Tibial artery (tissue), 4 donors: Measurements from ENCODE around the gene GAS2L3.

Source experiments
- DNase-seq, 2 donors: peaks; one replicate each; pipeline ENCODE4 v3.0.0-alpha.2; 2019
- H3K27ac ChIP-seq, 2 donors: fragments of 200-600 bp; sonication (generic) in 1 of 2; 1 replicate in 1 of 2; 2 replicates in 1 of 2; pipeline ENCODE4 v1.5.1; 2018 to 2019; ENCODE audit warnings: mild to moderate bottlenecking in 1 of 2
- H3K27me3 ChIP-seq, 2 donors: fragments of 200-600 bp; sonication (generic) in 1 of 2; one replicate each; pipeline versions ENCODE4 v1.5.1 to v1.6.0; 2016 to 2019
- H3K36me3 ChIP-seq, 3 donors: fragments of 200-600 bp; sonication (generic) in 2 of 3; one replicate each; pipeline ENCODE4 v1.5.1; 2016 to 2019; ENCODE audit warnings: mild to moderate bottlenecking in 2 of 3
- H3K4me1 ChIP-seq, 4 donors: fragments of 200-600 bp; sonication (generic) in 2 of 4; 1 replicate in 3 of 4; 2 replicates in 1 of 4; pipeline ENCODE4 v1.5.1; 2016 to 2019
- H3K4me3 ChIP-seq, 2 donors: fragments of 200-600 bp; sonication (generic) in 1 of 2; 1 replicate in 1 of 2; 2 replicates in 1 of 2; pipeline ENCODE4 v1.5.1; 2018 to 2019; ENCODE audit warnings: mild to moderate bottlenecking in 2 of 2
- H3K9me3 ChIP-seq, 3 donors: fragments of 200-600 bp; sonication (generic) in 1 of 3; one replicate each; pipeline ENCODE4 v1.5.1; 2016 to 2019
- intact Hi-C: fragments of 100-400 bp; cut with DNase I; formaldehyde crosslinking; loops from one replicate; pipeline ENCODE4 v1.15.0; 2023; ENCODE audit warnings: low total_unique reads
- TF ChIP-seq, protein P1 (sequence below), 2 experiments: fragments of 200-600 bp in 1 of 2; fragments of 450-650 bp in 1 of 2; IDR thresholded peaks; one replicate each; pipeline ENCODE4 v1.5.1; 2017 to 2019; ENCODE audit warnings: antibody characterized with exemption in 2 of 2, mild to moderate bottlenecking in 1 of 2, moderate library complexity in 1 of 2

GAS2L3 gene

DNA sequence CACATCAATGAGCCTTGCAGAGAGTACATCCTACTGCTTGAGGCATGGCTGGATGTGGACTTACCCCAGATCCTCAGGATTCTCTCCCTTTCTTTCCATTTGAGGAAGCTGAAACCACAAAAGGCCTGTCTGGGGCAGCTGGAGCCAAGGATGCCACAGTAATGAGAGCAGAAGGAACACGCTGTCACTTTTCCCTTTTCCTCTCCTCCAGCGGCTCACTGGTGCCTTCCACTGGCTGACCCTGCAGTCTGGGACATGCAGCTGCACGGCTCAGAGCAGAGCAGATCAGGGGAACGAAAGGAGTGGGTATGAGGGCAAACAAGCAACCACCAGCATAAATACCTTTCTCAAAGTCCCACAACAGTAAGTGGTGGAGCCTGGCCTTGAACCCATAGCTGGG is 78.2 kb downstream of the GAS2L3 start:
- no peaks in the 10 kb centered on the region for H3K36me3 ChIP-seq
- DNase-seq: no peak
- TF ChIP-seq, protein P1, sequence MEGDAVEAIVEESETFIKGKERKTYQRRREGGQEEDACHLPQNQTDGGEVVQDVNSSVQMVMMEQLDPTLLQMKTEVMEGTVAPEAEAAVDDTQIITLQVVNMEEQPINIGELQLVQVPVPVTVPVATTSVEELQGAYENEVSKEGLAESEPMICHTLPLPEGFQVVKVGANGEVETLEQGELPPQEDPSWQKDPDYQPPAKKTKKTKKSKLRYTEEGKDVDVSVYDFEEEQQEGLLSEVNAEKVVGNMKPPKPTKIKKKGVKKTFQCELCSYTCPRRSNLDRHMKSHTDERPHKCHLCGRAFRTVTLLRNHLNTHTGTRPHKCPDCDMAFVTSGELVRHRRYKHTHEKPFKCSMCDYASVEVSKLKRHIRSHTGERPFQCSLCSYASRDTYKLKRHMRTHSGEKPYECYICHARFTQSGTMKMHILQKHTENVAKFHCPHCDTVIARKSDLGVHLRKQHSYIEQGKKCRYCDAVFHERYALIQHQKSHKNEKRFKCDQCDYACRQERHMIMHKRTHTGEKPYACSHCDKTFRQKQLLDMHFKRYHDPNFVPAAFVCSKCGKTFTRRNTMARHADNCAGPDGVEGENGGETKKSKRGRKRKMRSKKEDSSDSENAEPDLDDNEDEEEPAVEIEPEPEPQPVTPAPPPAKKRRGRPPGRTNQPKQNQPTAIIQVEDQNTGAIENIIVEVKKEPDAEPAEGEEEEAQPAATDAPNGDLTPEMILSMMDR (IDR thresholded peaks at IDR 0.05): no peak
- H3K9me3 ChIP-seq: no peaks in the 10 kb centered on the region
- H3K27me3 ChIP-seq: no peaks in the 10 kb centered on the region
- H3K4me3 ChIP-seq: no peak overlapping the region
- intact Hi-C loops: no loop called here
- H3K27ac ChIP-seq: no peak overlapping the region
- no peaks in the 10 kb centered on the region for H3K4me1 ChIP-seq

DNA sequence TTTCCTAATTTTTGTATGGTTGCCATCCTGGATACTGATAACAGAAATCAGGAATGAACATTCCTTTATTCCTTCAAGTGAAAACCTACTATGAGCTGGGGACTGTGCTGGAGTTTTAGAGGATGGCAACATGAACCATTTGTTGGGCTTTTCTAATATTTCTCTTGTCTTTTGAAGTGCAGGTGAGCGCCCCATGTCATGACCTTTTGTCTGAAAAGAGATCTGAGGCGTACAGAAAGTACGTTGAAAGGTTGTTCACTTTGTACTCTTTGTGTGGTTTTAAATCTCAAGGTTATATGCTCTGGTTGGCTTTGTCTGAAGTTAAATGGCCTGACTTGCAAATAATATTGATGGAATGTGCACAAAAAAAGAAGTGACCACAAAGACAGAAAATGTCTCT is 79.0 kb downstream of the GAS2L3 start:
- no peaks in the 10 kb centered on the region for H3K27me3 ChIP-seq
- TF ChIP-seq, protein P1 (IDR thresholded peaks at IDR 0.05): no peak
- no peaks in the 10 kb centered on the region for H3K9me3 ChIP-seq
- no peak overlapping the region for H3K27ac ChIP-seq
- no peak overlapping the region for H3K4me3 ChIP-seq
- intact Hi-C loops: no loop called here
- no peak for DNase-seq
- no peaks in the 10 kb centered on the region for H3K4me1 ChIP-seq
- no peaks in the 10 kb centered on the region for H3K36me3 ChIP-seq

DNA sequence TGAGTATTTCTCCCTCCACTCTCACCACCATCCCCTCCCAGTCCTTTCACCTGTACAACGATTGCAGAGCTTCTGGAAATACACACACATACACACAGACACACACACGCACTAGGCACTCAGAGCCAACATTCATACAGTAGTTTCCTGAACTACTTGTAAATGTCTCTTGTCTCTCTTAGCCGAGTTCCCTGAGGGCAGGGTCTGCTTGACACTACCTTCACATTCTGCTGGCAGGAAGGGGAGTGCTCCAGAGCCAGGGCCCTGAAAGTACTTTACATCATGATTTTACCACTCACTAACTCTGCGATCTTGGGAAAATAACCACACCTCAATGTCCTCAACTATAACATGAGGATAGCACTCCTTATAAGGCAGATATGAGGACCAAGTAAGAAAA is 82.7 kb downstream of the GAS2L3 start:
- no peak for DNase-seq
- intact Hi-C loops: no loop called here
- TF ChIP-seq, protein P1 (IDR thresholded peaks at IDR 0.05): no peak
- Histone ChIP-seq H3K4me1 (no peaks in the 10 kb centered on the region), H3K4me3 (no peak overlapping the region), H3K36me3 (no peaks in the 10 kb centered on the region), H3K9me3 (no peaks in the 10 kb centered on the region), H3K27me3 (no peaks in the 10 kb centered on the region), H3K27ac (no peak overlapping the region)

DNA sequence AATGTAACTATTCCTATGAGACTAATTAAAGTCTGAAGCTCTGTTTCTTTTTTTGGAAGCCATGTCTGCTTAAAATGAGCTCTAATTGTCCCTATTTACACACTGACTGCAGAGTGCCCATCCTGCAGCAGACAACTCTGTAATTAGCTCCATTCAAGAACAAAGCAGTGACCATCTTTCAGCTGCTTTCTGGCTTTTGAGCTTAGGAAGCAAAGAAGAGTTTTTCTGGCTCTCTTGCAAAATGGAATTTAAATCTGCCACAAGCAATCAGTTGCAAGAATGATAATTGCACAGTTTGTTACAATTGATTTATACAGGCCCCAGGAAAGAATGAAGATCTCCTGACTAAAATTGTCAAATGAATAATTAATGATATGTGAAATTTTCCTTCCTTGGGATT is 83.4 kb downstream of the GAS2L3 start:
- Histone ChIP-seq H3K27me3 (no peaks in the 10 kb centered on the region), H3K27ac (no peak overlapping the region), H3K36me3 (no peaks in the 10 kb centered on the region), H3K4me3 (no peak overlapping the region), H3K4me1 (no peaks in the 10 kb centered on the region), H3K9me3 (no peaks in the 10 kb centered on the region)
- TF ChIP-seq, protein P1 (IDR thresholded peaks at IDR 0.05): no peak
- intact Hi-C loops: no loop called here
- DNase-seq: no peak

DNA sequence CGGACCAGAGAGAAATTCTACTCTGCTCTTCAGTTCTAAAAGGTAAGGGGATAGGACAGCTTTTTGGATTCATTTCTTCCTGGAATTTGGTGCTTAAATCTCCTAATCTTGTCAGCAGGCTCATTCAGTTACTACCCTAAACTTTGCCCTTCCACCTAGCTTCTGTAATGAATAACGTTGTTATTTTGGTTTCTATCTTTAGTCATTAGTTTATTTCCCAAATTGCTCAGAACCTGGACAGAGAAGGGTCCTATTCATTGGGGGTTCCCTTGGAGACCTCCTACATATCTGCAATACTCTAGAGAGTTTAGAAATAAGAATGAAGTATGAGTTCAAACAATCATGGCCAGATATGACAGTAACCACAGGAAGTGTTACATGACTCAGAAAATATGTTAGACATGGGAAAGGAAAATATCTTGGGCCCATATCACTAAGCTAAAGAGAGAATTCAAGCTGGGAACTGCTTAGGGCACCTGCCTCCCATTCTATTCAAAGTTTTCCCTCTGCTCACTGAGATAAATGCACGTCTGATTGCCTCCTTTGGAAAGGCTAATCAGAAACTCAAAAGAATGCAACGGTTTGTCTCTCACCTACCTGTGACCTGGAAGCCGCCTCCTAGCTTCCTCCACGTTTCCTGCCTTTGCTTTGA is 87.9 kb downstream of the GAS2L3 start:
- H3K27me3 ChIP-seq: no peaks in the 10 kb centered on the region

More for the DNA sequence above, 87.9 kb downstream of the GAS2L3 start:
- H3K9me3 ChIP-seq: no peaks in the 10 kb centered on the region
- no peak for DNase-seq
- intact Hi-C loops: no loop called here
- H3K36me3 ChIP-seq: no peaks in the 10 kb centered on the region
- no peak overlapping the region for H3K27ac ChIP-seq
- no peak overlapping the region for H3K4me3 ChIP-seq
- H3K4me1 ChIP-seq: no peaks in the 10 kb centered on the region
- TF ChIP-seq, protein P1 (IDR thresholded peaks at IDR 0.05): no peak
